ENCODE measurements around the gene PHACTR1.
"Not testable (repeated sequence)": the region's sequence is repeated elsewhere in the genome, so short reads cannot be mapped to it uniquely, and the experiment has no call there.

Gene PHACTR1

GRCh38 chr6:13112921-13113320 lies 396.4 kb downstream of the PHACTR1 start:
- DNase-seq (ENCODE audit: low read depth): no peak

- DNase-seq (ENCODE audit: low read depth): no peak
These were observed 396.8 kb downstream of the PHACTR1 start for GRCh38 chr6:13113376-13113775.

DNA sequence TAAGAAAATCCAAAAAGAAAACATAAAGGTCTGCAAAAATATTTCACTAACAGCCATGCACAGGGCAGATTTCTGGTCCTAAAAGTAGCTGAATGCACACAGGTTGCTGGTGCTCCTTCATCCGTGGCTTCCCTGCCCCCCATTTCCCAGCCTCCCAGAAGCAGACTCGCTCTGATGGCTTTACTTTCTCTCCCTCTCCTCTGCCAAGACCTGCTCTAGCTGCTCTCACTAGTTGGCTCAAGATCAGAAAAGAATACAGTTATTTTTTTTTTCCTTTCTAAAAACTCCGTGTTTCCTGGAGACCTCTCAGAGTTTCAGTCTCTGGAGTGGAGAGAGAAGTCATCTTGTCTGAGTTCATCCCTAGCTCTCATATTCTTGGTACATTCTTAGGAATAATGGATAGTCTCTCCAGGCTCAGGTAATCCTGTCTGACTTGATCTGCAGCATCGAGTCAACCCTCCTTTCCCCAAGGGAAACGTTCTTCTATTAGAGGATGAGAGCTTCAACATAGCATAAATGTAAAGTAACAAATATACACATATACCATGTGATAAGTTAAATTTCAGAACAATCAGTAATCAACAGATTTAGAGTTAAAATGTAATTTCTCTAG lies 397.5 kb downstream of the PHACTR1 start:
- no peak for DNase-seq (ENCODE audit: low read depth)

- DNase-seq (ENCODE audit: low read depth): no peak
These were observed 399.6 kb downstream of the PHACTR1 start for GRCh38 chr6:13116155-13116554.

- DNase-seq (ENCODE audit: low read depth): no peak
These were observed 401.0 kb downstream of the PHACTR1 start for GRCh38 chr6:13117570-13117969.

GRCh38 chr6:13119549-13119948 lies 403.0 kb downstream of the PHACTR1 start:
- no peak for DNase-seq (ENCODE audit: low read depth)

DNA sequence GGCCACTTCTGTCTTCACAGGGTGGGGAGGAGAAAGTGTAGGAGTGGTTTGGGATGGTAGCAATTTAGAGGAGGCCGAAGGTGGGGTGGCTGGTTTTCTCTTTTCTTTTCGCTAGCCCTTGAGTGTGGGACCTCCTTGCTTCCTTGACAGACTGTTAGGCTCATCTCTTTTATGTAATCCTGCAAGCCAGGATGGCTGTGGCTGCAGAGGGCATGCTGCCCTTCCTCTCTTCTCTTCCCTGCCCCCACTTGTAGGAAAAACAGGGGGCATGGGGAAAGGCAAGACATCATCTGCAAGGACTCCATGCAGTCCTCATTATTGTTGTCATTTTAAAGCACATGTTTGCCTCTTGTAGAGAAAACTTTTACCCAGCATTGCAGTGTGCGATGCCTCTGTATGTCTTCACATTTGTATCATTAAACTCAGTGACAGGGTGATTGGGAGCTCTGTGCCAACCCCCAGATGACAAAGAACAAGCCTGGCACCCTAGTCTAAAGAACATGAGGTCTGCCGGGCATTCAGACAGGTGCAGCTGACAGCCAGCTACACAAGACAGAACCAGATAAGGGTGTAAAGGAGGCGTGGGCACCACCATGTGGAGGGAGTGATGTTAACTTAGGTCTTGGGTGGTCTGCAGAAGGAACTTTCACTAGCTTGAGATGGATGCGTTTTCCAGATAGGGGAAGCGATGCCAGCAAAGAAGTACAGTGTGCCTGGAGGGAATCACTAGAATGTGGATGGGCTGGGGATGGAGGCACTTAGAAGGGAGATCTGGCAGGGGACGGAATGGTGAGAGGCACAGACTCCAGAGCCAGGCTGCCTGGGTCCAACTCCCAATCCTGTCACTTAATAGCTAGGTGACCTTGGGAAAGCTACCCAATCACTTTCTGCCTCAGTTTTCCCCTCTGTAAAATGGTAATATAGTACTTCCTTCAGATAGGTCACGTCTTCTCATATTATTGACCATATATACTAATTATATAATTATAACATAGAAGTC lies 404.2 kb downstream of the PHACTR1 start:
- DNase-seq (ENCODE audit: low read depth): no peak

GRCh38 chr6:13124131-13124530 lies 407.6 kb downstream of the PHACTR1 start:
- no peak for DNase-seq (ENCODE audit: low read depth)

- no peak for DNase-seq (ENCODE audit: low read depth)
These were observed 409.3 kb downstream of the PHACTR1 start for GRCh38 chr6:13125841-13126240.

DNA sequence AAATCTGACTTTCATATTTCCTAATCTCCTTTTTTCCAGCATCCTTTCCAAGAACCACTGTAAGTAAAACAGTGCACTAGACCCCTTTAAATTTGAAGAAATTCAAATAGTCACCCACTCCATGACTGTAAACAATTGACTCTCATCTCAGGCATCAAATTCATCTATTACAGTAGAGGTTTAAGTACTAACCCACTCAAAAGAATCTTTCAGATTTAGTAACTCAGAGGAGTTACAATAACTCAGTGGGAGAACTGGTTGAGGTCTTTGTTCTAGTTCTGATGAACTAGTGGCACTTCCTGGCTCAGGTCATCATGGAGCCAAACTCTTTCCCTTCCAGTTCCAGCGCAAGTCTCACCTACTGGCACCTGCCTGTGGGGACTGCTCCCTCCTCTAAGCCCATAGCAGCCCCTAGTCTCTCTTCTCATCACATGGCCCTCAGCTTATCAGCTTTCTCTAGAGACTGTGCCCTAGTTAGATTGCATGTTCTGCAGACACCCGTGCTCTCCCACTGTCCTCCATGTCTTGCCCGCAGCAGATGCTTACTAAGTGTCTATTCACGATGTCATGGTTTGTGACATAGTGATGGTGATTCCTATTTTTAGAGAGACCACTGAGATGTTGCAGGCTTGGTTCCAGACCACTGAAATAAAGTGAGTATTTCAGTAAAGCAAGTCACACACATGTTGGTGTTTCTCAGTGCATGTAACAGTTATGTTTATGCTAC lies 415.5 kb downstream of the PHACTR1 start:
- DNase-seq (ENCODE audit: low read depth): no peak

- DNase-seq (ENCODE audit: low read depth): not testable (repeated sequence)
These were observed 417.3 kb downstream of the PHACTR1 start for GRCh38 chr6:13133894-13134293.

- no peak for DNase-seq (ENCODE audit: low read depth)
These were observed 418.6 kb downstream of the PHACTR1 start for GRCh38 chr6:13135152-13135551.

DNA sequence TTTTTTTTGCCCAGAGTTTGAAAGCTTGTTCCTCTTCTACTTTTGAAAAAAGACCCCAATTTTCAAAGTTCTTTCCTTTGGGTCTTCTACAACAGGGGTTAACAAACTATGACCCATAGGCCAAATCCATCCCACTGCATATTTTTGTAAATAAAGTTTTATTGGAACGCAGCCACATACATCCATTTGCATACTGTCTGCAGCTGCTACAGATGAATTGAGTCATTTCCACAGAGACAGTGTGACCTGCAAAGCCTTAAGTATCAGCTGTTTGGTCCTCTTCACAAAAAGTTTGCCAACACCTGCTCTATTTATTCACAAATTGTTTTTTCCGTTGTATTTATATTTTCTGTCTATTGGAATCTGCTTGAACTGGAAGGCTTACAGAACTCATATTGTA lies 422.6 kb downstream of the PHACTR1 start:
- DNase-seq (ENCODE audit: low read depth): no peak

DNA sequence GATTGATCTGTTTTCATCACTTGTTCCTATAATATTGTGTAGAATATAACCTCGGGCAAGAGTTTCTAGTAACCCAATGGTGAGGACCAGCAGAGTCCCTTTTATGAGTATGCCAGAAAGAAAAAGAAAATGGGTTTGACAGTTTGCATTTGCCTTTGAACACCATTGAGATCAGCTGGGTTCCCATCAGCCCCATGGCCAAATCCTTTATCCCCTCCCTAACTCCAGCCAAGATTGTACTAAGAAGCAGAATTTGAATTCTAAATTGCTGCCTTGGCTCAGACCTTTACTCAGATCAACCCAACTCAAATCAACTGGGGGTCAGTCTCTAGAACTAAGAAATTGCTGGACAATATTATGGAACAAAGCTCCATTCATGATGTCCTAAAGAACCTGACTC lies 424.4 kb downstream of the PHACTR1 start:
- no peak for DNase-seq (ENCODE audit: low read depth)

GRCh38 chr6:13141387-13141786 lies 424.8 kb downstream of the PHACTR1 start:
- DNase-seq (ENCODE audit: low read depth): no peak

- no peak for DNase-seq (ENCODE audit: low read depth)
These were observed 426.0 kb downstream of the PHACTR1 start for GRCh38 chr6:13142611-13143010.

GRCh38 chr6:13146442-13146841 lies 429.9 kb downstream of the PHACTR1 start:
- no peak for DNase-seq (ENCODE audit: low read depth)

DNA sequence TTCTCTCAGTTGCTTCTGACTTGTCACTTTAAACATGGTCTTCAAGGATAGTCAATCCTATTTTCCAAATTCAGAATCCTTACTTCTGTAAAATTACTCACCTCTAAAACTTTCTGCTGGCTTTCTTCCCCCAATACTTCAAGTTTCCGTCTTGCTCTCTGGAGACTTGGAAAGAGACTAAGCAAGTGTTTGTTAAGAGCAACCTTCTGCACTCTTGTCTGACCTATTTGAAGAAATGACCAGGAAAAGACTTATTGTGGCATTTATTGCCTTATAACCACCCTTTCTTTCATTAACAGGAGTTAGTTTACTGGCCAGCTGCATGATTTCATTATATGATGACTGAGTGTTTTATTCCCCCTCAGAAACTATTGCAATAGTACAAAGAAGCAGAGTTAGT lies 430.8 kb downstream of the PHACTR1 start:
- no peak for DNase-seq (ENCODE audit: low read depth)

GRCh38 chr6:13147782-13148181 lies 431.2 kb downstream of the PHACTR1 start:
- DNase-seq (ENCODE audit: low read depth): no peak

- DNase-seq (ENCODE audit: low read depth): no peak
These were observed 436.2 kb downstream of the PHACTR1 start for GRCh38 chr6:13152764-13153163.

- no peak for DNase-seq (ENCODE audit: low read depth)
These were observed 439.8 kb downstream of the PHACTR1 start for GRCh38 chr6:13156381-13156780.

DNA sequence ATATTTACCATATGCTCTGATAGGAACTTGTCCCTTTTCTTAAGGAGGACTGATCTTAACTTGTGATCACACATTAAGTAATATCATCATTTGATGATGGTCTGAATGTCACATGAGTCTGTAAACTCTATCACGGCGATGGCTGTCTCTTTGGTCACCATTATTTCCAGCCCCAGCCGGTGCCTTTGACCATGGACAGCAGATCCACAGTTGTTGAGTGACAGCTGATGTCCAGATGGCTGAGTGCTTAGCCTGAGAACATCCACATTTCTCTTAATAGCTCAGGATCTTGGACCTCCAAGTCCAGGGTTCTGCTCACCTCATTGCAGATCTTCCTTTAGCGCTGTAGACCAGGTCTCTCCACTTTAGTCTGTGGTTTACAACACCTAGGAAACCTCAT lies 440.7 kb downstream of the PHACTR1 start:
- DNase-seq (ENCODE audit: low read depth): no peak

DNA sequence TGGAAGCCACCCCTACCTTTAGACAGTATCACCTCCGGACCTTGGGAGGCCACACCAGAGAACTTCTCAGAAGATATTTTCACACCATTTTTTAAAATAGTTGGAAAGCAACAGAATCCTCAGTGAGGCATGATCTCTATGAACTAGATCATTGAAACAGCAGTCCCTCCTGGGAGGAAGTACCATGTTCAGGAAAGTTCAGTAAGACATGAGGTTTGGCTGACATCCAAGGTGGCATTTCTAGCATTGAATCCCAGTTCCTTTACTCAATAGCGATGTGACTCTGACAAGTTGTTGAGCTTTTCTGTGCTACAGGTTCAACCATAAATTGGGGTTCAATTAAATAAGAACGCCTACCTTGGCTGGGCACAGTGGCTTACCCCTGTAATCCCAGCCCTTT lies 442.7 kb downstream of the PHACTR1 start:
- DNase-seq (ENCODE audit: low read depth): no peak
